Measurements from ENCODE around the gene PRTFDC1.

PRTFDC1 gene

DNA sequence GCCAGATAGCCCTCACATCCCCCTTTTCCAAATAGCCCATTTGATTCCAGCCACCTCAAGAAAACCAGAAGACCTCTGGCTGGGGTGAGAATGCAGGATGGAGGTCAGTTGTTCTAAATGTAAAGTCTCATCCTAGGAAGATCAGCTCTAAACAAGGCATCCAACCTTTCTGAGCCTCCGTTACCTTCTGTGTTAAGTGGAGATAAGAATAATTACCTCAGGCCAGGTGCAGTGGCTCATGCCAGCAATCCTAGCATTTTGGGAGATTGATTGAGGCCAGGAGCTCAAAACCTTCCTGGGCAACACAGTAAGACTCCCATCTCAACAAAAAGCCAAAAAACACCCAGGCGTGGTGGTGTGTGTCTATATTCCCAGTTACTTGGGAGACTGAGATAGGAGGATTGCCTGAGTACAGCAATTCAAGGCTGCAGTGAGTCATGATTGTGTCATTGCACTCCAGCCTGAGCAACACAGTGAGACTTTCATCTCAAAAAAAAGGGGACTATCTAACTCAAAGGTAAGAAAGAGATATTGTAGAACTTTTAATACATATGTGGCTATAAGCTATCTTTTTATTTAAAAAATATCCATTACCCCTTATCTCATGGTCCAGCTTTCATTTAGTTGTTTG is 43.5 kb downstream of the PRTFDC1 start:
- DNase-seq (ENCODE audit: insufficient read length, low spot score): no peak
- FAIRE-seq: no peak

DNA sequence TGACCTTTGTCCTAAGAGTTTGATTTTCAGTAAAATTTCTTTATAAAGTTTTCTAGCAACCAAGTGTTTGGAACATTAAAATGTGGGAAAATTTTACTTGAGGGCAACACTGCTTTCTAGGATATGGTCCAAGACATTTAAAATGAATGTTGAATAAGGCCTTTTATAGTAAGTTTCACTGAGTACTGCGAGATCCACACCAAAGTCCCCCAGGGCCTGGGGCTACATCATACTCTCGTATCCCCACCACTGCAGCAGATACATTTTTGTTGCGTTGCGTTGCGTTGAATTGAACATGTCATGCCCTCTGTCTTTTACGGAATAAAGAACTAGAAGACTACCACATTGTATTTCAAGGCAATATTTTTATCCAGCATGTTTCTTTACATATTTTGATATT is 44.5 kb downstream of the PRTFDC1 start:
- DNase-seq (ENCODE audit: insufficient read length, low spot score): no peak
- no peak for FAIRE-seq

DNA sequence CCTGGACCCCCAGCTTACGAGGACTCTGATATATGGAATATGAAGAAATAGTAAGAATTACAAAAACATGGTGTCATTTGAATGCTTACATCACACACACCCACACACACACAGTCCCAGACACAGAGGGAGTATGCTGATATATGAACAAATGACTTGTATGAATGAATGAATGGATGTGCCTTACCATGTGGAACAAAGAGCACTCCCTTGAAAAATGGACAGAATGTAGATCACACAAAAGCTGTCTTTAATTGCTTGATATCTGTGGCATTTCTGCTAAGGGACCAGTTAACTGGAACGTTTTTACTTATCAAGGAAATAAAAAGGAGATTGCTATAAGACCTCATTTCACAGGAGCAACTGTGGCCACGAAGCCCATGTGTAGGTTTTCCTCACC is 46.0 kb downstream of the PRTFDC1 start:
- no peak for FAIRE-seq
- DNase-seq (ENCODE audit: insufficient read length, low spot score): no peak

DNA sequence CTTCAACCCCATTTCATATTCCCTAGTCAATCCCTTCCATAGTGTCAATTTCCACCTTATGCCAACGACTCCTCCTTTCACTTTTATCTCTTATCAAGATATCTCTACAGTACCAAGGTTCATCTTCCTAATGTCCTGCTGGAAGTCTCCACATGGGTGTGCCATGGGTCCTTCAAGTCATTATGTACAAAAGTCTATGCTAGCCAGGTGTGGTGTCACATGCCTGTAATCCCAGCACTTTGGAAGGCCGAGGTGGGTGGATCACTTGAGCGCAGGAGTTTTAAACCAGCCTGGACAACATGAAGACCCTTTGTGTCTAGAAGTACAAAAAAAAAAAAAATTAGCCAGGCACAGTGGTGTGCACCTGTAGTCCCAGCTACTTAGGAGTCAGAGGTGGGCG is 47.6 kb downstream of the PRTFDC1 start:
- FAIRE-seq (no peak), DNase-seq (ENCODE audit: insufficient read length, low spot score) (no peak)

DNA sequence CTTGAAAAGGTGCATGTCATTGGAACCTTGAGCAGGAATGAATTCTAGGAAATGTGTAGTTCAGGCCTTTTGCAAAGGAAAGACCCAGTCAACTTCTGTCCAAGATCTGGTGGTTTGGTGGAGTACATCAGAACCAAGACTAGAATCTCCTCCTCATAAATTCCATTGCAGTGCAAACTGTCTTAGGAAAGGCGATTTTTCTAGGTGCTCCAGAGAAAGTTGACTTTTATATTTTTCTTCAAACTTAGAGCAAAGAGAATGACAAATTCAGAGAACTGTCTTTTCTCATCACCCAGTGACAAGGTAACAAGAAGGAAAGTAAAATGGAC is 50.0 kb downstream of the PRTFDC1 start:
- FAIRE-seq: no peak
- no peak for DNase-seq (ENCODE audit: insufficient read length, low spot score)

DNA sequence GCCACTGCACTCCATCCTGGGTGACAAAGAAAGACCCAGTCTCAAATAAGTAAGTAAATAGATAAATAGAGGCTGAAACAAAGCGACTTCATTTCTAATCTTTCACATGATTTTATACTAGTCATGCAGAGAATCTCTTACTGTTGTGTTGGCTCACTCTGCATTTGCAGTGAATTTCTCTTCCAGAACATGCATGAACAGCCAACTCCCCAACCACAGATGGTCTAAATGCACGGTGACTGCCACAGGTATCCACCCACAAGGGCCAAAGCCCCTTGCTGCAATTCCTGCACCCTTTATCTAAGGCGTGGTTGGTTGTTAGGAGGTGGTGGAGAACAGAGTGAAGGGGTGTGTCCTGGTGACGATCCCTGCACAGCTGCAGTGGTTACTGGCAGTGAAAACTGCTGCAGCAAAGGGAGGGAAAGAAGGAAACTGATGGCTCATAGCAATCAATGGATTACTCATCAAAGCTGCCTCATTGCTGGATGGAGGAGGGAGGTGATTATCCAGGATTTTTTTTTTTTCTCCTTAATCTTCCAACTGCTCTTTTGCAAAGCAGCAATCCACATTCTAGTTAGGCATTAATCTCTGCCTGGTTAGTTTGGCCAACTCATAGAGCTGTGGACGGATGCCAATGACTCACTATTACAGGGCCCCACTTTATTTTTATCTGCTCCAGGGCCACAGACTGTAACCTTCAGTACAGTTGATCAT is 50.6 kb downstream of the PRTFDC1 start:
- DNase-seq (ENCODE audit: insufficient read length, low spot score) (peak; percentile 74), FAIRE-seq (peak; percentile 84)

DNA sequence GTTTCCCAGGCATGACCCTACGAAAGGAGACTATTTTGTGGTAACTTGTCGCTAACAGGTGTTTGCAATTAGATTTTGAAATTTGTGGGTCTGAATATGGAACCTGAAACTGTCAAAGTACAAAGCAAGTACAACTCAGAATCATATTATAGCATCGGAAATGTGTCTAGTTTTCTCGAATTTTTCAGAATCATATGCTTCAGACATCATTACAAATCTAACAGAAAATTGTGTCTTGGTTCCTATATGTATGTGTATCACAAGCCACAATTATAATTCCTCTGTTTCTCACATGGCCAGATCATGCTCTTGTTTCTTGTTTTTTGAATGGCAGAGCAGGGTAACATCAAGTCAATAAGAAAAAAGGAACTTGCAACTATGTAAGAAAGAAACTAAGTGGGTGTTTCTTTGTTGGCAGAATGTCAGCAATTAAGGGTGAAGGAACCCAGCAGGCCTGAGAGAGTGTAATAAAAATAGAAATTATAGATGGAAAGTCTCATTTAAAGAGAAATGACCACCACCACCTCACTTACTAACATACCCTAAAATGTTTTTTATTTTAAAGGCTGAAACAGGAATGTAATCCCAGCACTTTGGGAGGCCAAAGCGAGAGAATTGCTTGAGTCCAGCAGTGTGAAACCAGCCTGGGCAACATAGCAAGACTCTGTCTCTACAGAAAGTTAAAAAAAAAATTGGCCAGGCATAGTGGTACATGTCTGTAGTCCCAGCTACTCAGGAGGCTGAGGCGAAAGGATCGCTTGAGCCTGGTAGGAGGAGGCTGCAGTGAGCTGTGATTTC is 51.3 kb downstream of the PRTFDC1 start:
- no peak for FAIRE-seq
- DNase-seq (ENCODE audit: insufficient read length, low spot score): no peak

DNA sequence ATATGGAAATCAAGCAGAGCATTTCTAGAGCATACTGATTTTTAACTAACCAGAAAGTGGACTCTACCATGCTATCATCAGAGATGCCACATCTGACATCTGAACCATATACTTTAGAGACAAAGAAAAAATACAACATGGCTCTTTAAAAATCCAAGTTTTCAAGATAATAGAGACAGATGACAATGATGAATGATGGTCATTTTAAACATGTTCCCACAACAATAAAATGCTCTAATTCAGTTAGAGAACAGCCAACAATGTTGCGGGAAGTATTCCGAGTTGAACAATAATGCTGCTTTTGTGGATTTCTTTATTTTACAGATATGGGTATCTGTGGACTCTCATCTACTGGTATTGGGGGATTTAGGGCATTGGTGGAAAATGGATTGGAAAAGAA is 52.8 kb downstream of the PRTFDC1 start:
- no peak for DNase-seq (ENCODE audit: insufficient read length, low spot score)
- no peak for FAIRE-seq

DNA sequence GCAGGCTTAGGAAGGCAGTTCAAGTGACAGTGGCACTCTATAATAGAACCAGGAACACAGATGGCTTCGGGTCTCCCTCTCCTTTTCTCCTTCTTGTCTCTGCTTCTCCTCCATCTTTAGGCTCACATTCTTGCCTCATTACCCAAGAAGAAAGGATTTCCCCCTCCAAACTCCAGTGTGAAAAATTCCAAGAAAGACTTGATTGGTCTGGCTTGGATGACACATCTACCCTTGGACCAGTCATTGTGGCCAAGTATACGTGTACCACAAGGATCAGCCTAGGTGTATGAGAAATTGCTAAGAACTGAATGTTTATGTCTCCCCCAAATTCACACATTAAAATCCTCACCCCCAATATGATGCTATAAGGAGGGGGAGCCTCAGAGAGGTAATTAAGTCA is 53.9 kb downstream of the PRTFDC1 start:
- FAIRE-seq: no peak

DNA sequence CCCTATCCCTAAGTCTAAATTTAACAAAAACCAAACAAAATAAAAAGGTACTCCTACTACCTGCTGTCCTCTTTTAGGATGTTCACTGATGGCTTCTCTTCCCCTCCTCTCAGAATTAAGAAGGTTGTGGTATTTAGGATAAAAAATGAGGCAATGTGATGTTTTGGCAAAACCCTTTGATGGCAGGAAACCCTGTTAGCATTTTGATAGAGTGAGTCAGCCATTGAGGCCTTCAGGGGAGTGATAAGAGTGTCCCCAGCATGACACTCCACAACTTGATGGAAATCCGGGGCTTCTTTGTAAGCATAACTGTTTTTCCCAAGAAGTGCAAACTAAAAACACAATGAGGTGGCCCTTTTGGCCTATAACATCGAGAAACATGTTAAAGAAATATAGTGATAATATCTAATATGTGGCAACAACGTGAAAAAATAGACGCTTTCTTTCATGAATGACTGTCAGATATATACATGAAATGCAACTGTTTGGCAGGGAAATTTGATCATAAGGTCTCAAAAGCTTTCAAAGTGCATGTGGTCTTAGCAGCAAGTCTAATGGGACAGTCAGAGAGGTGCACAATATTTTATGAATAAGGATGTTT is 55.0 kb downstream of the PRTFDC1 start:
- DNase-seq (ENCODE audit: insufficient read length, low spot score): peak; percentile 47
- FAIRE-seq: no peak

More for the DNA sequence above, 53.9 kb downstream of the PRTFDC1 start:
- no peak for DNase-seq (ENCODE audit: insufficient read length, low spot score)

DNA sequence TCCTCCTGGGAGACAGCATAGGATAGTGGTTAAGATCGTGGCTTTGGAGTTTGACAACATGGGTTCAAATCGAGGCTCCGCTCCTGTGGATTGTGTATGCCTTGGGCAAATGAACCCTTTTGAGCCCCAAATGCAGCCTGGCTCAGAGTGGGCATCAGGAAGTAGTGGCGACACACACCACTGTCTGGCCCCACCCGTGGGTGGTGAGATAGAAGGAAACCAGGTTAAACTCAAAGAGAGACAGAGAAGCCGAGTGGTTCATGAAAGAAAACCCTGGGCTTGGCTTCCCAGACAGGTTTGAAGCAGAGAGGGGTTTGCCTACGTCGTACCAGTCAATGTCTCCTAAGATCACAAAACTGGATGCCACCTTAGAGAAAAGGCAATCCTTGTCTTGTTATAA is 57.7 kb downstream of the PRTFDC1 start:
- FAIRE-seq: no peak

DNA sequence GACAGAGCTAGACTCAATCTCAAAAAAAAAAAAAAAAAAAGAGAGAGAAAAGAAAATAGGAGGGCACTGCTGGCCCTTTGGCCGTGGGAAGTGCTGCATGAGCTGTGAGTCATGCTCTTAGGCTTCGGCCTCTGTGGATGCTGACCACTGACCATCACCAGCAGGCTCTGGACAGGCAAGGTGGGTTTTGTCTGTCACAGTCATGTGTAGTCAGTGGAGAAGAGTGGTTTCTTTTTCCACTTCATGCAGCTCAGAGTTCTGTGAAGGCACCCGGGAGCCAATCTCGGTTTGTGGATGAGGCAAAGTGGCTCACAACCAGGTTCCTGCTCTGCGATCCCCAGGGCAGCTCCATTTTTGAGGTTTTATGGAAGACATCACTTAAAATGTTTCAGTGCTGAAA is 58.1 kb downstream of the PRTFDC1 start:
- FAIRE-seq (peak; percentile 84), DNase-seq (ENCODE audit: insufficient read length, low spot score) (peak; percentile 69)

More for the DNA sequence above, 57.7 kb downstream of the PRTFDC1 start:
- DNase-seq (ENCODE audit: insufficient read length, low spot score): no peak

DNA sequence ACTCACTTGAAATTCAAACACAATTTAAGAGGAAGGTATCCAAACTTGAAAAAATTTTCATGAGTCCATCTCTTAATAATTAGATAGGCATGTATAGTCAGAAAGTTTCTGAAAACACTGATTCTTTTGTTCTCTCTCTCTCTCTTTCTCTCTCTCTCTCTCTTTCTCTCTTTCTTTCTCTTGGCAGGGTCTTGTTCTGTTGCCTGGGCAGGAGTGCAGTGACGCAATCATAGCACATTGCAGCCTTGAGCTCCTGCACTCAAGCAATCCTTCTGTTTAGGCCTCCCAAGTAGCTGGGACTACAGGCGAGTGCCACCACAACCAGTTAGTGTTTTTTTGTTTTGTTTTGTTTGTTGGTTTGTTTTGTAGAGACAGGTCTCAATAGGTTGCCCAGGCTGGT is 59.3 kb downstream of the PRTFDC1 start:
- no peak for FAIRE-seq
- no peak for DNase-seq (ENCODE audit: insufficient read length, low spot score)

DNA sequence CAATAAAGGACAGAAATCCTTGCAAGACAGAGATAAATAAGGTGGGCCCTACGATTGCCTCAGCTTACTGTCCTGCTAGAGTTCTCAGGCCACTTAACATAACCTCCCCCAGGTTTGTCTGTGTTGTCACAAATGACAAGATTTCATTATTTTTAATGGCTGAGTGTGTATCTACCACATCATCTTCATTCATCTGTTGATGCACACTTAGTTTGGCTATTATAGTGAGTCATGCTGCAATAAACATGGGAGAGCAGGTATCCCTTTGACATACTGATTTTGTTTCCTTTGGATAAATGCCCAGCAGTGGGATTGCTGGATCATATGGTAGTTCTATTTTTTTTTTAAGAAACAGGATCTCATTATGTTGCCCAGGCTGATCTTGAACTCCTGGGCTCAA is 60.6 kb downstream of the PRTFDC1 start:
- FAIRE-seq: no peak
- DNase-seq (ENCODE audit: insufficient read length, low spot score): no peak

DNA sequence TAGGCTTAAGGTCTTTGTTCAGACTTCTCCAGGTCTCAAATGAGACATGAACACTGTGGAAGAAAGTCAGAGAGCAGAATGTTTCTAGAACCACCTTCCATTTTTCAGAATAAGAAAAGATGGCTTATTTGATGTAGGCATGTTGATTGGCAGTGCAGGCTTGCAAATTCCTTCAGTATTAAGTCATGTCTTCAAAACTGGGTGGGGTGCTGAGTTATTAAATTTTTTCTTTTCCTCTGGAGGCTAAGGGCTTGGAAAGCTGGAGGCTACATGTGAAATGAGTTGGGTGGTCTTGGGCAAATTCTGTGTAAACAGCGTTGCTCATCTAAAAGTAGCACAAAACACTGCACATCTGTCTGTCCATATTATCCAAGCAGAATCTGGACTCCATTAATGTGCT is 62.8 kb downstream of the PRTFDC1 start:
- no peak for FAIRE-seq
- DNase-seq (ENCODE audit: insufficient read length, low spot score): no peak

DNA sequence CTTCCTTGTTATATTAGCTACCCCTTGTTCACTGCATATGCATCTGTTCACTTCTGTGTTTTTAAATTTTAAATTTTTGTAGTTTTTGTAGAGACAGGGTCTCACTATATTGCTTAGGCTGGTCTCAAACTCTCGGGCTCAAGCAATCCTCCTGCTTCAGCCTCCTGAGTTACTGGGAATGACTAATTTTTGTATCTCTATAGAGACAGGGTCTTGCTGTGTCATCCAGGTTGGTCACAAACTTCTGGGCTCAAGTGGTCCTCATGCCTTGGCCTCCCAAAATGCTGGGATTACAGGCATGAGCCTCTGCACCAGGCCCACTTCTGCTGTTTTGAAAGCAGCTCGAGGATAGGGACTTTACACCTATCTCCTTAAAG is 64.6 kb downstream of the PRTFDC1 start:
- FAIRE-seq: no peak

DNA sequence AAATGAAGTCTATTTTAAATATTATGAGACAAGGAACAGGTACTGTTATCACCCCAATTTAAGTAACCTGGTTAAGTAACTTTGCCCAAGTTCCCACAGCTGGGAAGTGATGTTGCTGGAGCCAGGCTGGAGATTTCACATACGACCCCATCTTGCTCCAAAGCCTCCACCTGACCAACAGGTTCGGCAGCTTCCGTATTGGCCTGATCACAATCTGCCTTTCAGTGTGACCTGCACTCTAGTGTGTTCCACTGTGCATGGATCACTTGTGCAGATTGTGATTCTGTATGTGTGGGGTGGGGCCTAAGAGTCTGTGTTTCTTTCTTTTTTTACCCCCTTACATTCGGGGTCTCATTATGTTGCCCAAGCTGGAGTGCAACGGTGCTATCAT is 66.1 kb downstream of the PRTFDC1 start:
- FAIRE-seq: no peak
- DNase-seq (ENCODE audit: insufficient read length, low spot score): no peak

More for the DNA sequence above, 64.6 kb downstream of the PRTFDC1 start:
- DNase-seq (ENCODE audit: insufficient read length, low spot score): no peak

DNA sequence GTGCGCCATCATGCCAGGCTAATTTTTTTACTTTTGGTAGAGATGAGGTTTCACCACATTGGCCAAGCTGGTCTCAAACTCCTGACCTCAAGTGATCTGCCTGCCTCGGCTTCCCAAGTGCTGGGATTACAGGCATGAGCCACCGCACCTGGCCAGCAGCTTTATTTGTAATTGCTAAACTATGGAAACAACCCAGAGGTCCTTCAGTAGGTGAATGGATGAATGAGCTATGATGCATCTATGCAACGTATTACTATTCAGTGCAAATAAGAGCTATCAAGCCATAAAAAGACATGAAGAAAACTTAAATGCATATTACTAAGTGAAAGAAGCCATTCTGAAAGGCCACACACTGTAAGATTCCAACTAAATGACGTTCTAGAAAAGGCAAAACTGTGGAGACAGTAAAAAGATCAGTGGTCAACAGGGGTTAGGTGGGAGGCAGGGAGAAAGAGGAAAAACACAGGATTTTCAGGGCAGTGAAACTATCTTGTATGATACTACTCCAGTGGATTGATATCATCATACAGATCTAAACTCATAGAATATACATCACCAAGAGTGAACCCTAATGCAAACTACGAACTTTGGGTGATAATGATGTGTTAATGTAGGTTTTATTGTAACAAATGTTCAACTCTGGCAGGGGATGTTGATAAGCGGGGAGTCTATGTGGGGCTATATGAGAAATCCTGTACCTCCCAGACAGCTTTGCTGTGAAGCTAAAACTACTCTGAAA is 66.7 kb downstream of the PRTFDC1 start:
- DNase-seq (ENCODE audit: insufficient read length, low spot score) (no peak), FAIRE-seq (no peak)

DNA sequence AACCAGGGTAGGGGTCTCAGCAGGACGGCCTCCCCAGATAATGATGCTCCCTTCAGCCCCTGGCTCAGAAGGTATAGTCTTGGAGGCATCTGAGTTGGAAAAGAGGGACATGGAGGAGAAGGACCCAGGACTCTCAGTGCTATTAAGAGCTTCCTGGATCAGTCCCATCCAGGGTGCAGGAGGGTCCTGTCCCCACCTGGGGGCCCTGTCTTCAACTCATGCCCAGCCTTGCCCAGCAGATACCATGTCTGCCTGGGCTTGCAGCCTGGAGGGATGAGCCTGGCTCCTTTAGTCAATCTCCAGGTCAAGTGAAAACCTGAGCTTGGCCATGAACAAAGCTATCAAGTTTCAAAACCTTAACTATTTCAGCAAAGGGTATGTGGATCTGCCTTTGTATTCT is 67.6 kb downstream of the PRTFDC1 start:
- FAIRE-seq (no peak), DNase-seq (ENCODE audit: insufficient read length, low spot score) (no peak)

DNA sequence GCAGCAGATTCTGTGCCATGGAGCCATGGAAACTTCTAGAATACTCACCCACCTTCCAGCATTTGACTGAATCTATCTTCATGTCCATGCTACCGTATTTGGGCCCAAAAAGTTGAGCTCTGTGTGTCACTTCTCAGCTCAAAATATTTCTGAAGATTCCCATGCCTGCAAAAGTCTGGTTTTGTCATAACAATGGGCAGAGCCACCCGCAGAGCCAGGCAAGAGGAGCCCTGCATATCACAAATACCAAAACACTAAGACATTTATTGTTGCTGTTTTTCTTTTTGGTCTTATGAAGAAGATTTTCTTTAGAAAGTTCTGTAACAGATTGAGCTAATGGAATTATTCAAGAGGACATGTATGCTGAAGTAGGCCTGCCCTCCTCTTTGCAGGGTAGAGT is 68.1 kb downstream of the PRTFDC1 start:
- no peak for DNase-seq (ENCODE audit: insufficient read length, low spot score)
- no peak for FAIRE-seq

DNA sequence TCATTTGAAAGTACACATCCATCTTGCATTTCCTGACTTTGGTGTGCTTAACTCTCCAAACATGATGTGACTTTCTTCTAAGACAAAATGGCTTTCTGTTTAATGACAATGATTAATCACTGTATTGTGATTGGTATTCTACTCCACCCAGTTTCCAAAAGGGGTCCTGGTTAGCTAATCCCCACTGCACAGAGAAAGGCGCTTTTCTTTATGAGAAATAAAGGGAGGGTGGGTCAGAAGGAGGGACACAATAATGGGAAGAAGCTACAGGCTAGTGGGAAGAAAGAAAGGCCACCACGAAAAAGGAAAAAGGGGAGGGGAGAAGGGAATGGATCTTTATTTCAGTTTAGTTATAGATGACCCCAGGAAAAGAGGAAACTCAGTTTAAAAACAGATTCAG is 69.2 kb downstream of the PRTFDC1 start:
- DNase-seq (ENCODE audit: insufficient read length, low spot score) (no peak), FAIRE-seq (no peak)

Data from HTR-8/SVneo (cell line).